ENCODE data around the gene RUFY4. TPM values are rescaled to one million over a fixed set of nuclear protein-coding genes. Genes with fewer than 3 reads are reported as not detected.
"Not testable (repeated sequence)": the region's sequence is repeated elsewhere in the genome, so short reads cannot be mapped to it uniquely, and the experiment has no call there.

The RUFY4 gene
- total RNA-seq, 6 experiments from 2014 or later: not detected

DNA sequence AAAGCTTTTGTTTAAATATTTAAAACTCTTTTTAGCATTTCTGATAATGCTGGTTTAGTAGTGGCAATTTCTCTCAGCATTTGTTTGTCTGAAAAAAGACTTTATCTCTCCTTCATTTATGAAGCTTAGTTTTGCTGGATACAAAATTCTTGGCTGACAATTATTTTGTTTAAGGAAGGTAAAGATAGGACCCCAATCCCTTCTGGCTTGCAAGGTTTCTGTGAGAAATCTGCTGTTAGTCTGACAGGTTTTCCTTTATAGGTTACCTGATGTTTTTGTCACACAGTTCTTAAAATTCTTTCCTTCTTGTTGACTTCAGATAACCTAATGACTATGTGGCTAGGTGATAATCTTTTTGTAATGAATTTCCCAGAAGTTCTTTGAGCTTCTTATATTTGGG lies 53.2 kb downstream of the RUFY4 start:
- not testable (repeated sequence) for H3K4me1 Mint-ChIP-seq (ENCODE audit: low read depth); DNase-seq; H3K27ac Mint-ChIP-seq; H3K4me3 Mint-ChIP-seq
- peaks cover 20% of the 10 kb centered on the region for H3K9me3 Mint-ChIP-seq
- 0 out of 2 replicates have a peak, but pooled peaks cover 14% of the 10 kb centered on the region for H3K36me3 Mint-ChIP-seq (ENCODE audit: low read depth)
- peaks cover 25% of the 10 kb centered on the region for H3K27me3 Mint-ChIP-seq (ENCODE audit: insufficient read depth)

- no peak for TF ChIP-seq CTCF (IDR thresholded peaks at IDR 0.05)
- H3K9me3 Mint-ChIP-seq: peaks cover 17% of the 10 kb centered on the region
- H3K36me3 Mint-ChIP-seq (ENCODE audit: low read depth): 0 out of 2 replicates have a peak, but pooled peaks cover 14% of the 10 kb centered on the region
- DNase-seq: no peak
- H3K4me3 Mint-ChIP-seq: no peak overlapping the region
- H3K4me1 Mint-ChIP-seq (ENCODE audit: low read depth): no peaks in the 10 kb centered on the region
- peaks cover 31% of the 10 kb centered on the region for H3K27me3 Mint-ChIP-seq (ENCODE audit: insufficient read depth)
- no peak overlapping the region for H3K27ac Mint-ChIP-seq
Observed at GRCh38 chr2:218123986-218124385, 54.9 kb downstream of the RUFY4 start.

- no peak for DNase-seq
- no peak for TF ChIP-seq CTCF (IDR thresholded peaks at IDR 0.05)
- Mint-ChIP-seq H3K36me3 (ENCODE audit: low read depth) (0 out of 2 replicates have a peak, but pooled peaks cover 14% of the 10 kb centered on the region), H3K4me1 (ENCODE audit: low read depth) (no peaks in the 10 kb centered on the region), H3K4me3 (no peak overlapping the region), H3K9me3 (peaks cover 17% of the 10 kb centered on the region), H3K27me3 (ENCODE audit: insufficient read depth) (peaks cover 37% of the 10 kb centered on the region), H3K27ac (no peak overlapping the region)
Observed at GRCh38 chr2:218125095-218125494, 56.0 kb downstream of the RUFY4 start.

DNA sequence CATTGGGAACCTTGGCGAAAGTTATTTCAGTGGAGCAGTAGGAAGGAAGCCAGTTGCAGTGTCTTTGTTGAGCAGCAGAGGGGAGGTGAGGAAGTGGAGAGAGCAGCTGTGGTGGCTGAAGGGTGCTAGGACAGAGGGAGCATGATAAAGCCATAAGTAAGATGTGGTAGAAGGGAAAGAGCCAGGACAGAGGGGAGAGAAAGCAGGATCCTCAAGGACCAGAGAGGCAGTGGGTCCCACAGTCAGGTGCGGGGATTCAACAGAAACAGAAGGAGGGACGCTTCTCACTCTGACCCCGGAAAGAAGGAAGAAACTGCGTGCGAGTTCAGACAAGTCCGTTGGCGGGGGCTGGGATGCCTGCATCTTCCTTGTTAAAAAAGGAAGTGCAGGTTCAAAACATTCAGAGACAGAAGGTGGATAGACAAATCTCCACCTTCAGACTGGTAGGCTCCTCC lies 56.6 kb downstream of the RUFY4 start, which contains the start of gene CXCR2:
TSS of gene CXCR2 (plus strand) at position 403 of the 455 bp plus-strand sequence. CDS start 8,774 bp downstream, outside the sequence.
- no peak within 1 kb of the TSS for H3K27ac Mint-ChIP-seq
- no peak for TF ChIP-seq CTCF (IDR thresholded peaks at IDR 0.05)

DNA sequence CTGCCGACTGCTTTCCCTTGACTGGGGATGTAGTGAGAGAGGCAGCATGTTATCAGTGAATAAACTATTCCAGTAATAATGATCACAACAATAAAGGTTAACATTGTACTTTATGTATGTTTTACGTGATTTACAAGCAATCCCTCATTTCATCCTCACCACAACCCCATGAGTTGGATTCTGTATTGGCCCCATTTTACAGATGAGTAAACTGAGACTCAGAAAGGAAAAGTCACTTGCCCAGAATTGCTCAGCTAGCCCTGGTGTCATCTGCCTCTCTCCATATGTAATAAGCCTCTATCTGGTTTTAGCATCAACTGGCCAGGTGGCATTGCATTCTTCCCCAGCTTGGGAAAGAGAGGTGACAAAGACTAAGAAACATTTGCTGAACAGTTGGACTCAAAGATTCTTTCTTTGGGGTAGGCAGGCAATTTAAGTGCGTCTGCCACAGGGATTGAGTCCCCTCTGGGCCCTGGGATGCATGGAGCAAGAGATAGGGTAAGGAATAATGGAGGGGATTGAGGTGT lies 58.9 kb downstream of the RUFY4 start:
- no peaks in the 10 kb centered on the region for H3K4me1 Mint-ChIP-seq (ENCODE audit: low read depth)
- peaks cover 42% of the 10 kb centered on the region for H3K27me3 Mint-ChIP-seq (ENCODE audit: insufficient read depth)
- H3K9me3 Mint-ChIP-seq: peaks cover under 1% of the 10 kb centered on the region; the same call in 1 of the 2 replicates
- H3K36me3 Mint-ChIP-seq (ENCODE audit: low read depth): no peaks in the 10 kb centered on the region
- H3K4me3 Mint-ChIP-seq: no peak overlapping the region
- DNase-seq: no peak
- H3K27ac Mint-ChIP-seq: no peak overlapping the region
- TF ChIP-seq CTCF (IDR thresholded peaks at IDR 0.05): no peak

More for the DNA sequence above, 56.6 kb downstream of the RUFY4 start, which contains the start of gene CXCR2:
- peaks cover 17% of the 10 kb centered on the region for H3K9me3 Mint-ChIP-seq
- no peak within 1 kb of the TSS for H3K4me3 Mint-ChIP-seq
- H3K36me3 Mint-ChIP-seq (ENCODE audit: low read depth): 0 out of 2 replicates have a peak, but pooled peaks cover 14% of the 10 kb centered on the region
- DNase-seq: no peak
- H3K4me1 Mint-ChIP-seq (ENCODE audit: low read depth): no peaks in the 10 kb centered on the region
- H3K27me3 Mint-ChIP-seq (ENCODE audit: insufficient read depth): peaks cover 39% of the 10 kb centered on the region

DNA sequence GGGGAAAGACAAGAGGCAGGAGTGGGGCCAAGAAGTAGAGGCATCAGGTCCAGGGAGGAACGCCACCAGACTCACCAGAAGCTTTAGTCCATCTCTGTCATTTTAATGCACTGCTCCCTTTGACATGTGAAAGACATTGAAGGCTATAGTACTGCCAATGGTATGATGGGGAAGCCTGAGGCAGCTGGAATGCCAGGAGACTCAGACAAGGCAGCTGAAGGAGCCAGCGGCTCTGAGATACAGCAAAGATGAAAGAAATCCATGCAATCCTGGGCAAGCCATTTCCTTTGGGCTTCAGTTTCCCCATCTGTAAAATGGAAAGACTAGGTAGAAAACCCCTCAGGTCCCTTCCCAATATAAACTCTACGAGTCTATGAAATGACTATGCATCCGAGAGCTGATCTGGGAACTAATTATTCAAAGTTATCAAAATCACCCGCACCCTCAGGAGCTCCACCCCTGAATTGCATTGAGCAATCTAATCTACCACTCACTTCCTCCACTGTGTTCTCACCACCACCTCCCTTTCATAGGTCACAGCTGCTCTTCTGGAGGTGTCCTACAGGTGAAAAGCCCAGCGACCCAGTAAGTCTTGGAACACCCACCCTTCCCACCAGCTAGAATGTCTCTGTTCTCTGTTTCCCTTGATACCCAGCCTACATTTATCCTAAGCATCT lies 59.9 kb downstream of the RUFY4 start:
- H3K27me3 Mint-ChIP-seq (ENCODE audit: insufficient read depth): peaks cover 43% of the 10 kb centered on the region
- H3K36me3 Mint-ChIP-seq (ENCODE audit: low read depth): no peaks in the 10 kb centered on the region
- H3K4me1 Mint-ChIP-seq (ENCODE audit: low read depth): no peaks in the 10 kb centered on the region
- no peak for TF ChIP-seq CTCF (IDR thresholded peaks at IDR 0.05)
- no peak overlapping the region for H3K27ac Mint-ChIP-seq
- H3K4me3 Mint-ChIP-seq: no peak overlapping the region
- no peak for DNase-seq
- no peaks in the 10 kb centered on the region for H3K9me3 Mint-ChIP-seq

Measured in HFFc6 (cell line).